Activated naive CD4-positive, alpha-beta T cell treated with anti-CD3 and anti-CD28 coated beads, Interleukin-2, amount 50 U/mL, for 16 hours (primary cell): ENCODE results near the gene HOXB13.

ENCODE experiments used
- DNase-seq: peaks from one replicate; pipeline ENCODE4 v3.0.0-alpha.2; 2020

HOXB13 gene

GRCh38 chr17:48701864-48702532 lies 26.6 kb downstream of the HOXB13 start:
- DNase-seq, result no peak

GRCh38 chr17:48693178-48693577 lies 35.4 kb downstream of the HOXB13 start:
- DNase-seq, result no peak

DNA sequence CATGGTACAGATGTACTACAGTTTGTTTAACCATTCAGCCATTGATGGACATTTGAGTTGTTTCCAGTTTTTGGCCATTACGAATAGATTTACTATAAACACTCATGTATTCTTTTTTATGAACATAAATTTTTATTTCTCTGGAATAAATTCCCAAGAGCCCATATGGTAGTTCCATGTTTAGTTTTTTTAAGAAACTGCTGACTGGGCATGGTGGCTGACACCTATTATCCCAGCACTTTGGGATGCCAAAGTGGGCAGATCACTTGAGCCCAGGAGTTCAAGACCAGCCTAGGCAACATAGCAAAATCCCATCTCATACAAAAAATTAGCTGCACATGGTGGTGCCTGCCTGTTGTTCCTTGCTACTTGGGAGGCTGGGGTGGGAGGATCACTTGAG lies 36.5 kb downstream of the HOXB13 start:
- no peak for DNase-seq

DNA sequence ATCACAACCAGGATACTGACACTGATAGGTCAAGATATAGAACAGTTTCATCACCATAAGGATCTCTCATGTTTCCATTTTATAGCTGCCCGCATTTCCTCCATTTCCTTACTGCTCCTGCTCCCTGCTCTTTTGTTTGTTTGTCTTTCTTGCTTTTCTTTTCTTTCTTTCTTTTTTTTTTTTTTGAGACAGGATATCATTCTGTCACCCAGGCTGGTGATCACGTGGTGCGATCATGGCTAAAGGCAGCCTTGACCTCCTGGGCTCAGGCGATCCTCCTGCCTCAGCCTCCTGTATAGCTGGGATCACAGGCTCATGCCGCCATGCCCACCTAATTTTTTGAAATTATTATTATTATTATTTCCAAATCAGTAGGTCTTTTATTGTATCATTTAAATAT lies 37.9 kb downstream of the HOXB13 start:
- DNase-seq, result no peak

GRCh38 chr17:48681609-48682008 lies 46.9 kb downstream of the HOXB13 start:
- DNase-seq, result no peak

- DNase-seq, result no peak
These were observed 49.0 kb downstream of the HOXB13 start for GRCh38 chr17:48679385-48680096.

- peak; percentile 73 for DNase-seq
These were observed 50.2 kb downstream of the HOXB13 start for GRCh38 chr17:48678141-48678971.

GRCh38 chr17:48676963-48677558 lies 51.5 kb downstream of the HOXB13 start:
- no peak for DNase-seq
